GOT3 (cell line): ENCODE results near the gene WASF3.

Experiments
- DNase-seq: peaks from one replicate; lab custom pipeline; 2025; ENCODE audit warnings: mixed read lengths; lab: John Stamatoyannopoulos, UW

WASF3 gene

GRCh38 chr13:26548205-26548765 is 9.2 kb upstream of the WASF3 start:
- DNase-seq = no peak

GRCh38 chr13:26549713-26550112 is 7.8 kb upstream of the WASF3 start:
- DNase-seq = no peak

GRCh38 chr13:26551255-26551860 is 6.1 kb upstream of the WASF3 start:
- no peak for DNase-seq

- no peak for DNase-seq
Observed at GRCh38 chr13:26555413-26555812, 2.1 kb upstream of the WASF3 start.

GRCh38 chr13:26557051-26557392 is 461 bp upstream of the WASF3 start:
- DNase-seq = no peak

GRCh38 chr13:26558074-26558805 is 757 bp downstream of the WASF3 start:
- DNase-seq = no peak

- no peak for DNase-seq
Observed at GRCh38 chr13:26558987-26559386, 1.5 kb downstream of the WASF3 start.

- DNase-seq = no peak
Observed at GRCh38 chr13:26560456-26560855, 3.0 kb downstream of the WASF3 start.

- DNase-seq = no peak
Observed at GRCh38 chr13:26561067-26561466, 3.6 kb downstream of the WASF3 start.

- DNase-seq = no peak
Observed at GRCh38 chr13:26561651-26562511, 4.4 kb downstream of the WASF3 start.

- DNase-seq = no peak
Observed at GRCh38 chr13:26562512-26562890, 5.0 kb downstream of the WASF3 start.

- no peak for DNase-seq
Observed at GRCh38 chr13:26563713-26564112, 6.2 kb downstream of the WASF3 start.

- DNase-seq = no peak
Observed at GRCh38 chr13:26568132-26568815, 10.8 kb downstream of the WASF3 start.

GRCh38 chr13:26571518-26571917 is 14.0 kb downstream of the WASF3 start:
- no peak for DNase-seq

- no peak for DNase-seq
Observed at GRCh38 chr13:26575244-26575643, 17.8 kb downstream of the WASF3 start.

GRCh38 chr13:26579580-26579979 is 22.1 kb downstream of the WASF3 start:
- DNase-seq = no peak

GRCh38 chr13:26583662-26584061 is 26.2 kb downstream of the WASF3 start:
- DNase-seq = no peak

- no peak for DNase-seq
Observed at GRCh38 chr13:26584713-26585112, 27.2 kb downstream of the WASF3 start.

GRCh38 chr13:26585136-26585535 is 27.7 kb downstream of the WASF3 start:
- no peak for DNase-seq

- no peak for DNase-seq
Observed at GRCh38 chr13:26587251-26587650, 29.8 kb downstream of the WASF3 start.

GRCh38 chr13:26589226-26589625 is 31.7 kb downstream of the WASF3 start:
- DNase-seq = no peak

- DNase-seq = no peak
Observed at GRCh38 chr13:26589754-26590153, 32.3 kb downstream of the WASF3 start.
